ENCODE measurements around the gene GYPE.
"Not testable (repeated sequence)": the region's sequence is repeated elsewhere in the genome, so short reads cannot be mapped to it uniquely, and the experiment has no call there.

The GYPE gene

DNA sequence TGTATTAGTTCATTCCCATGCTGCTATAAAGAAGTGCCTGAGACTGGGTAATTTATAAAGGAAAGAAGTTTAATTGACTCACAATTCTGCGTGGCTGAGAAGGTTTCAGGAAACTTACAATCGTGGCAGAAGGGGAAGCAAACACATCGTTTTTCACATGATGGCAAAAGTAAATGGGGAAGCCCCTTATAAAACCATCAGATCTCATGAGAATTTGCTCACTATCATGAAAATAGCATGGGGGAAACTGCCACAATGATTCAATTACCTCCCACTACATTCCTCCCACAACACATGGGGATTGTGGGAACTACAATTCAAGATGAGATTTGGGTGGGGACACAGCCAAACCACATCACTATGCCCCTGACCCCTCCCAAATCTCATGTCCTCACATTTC, 35.4 kb downstream of the GYPE start:
- not testable (repeated sequence) for DNase-seq

GRCh38 chr4:143862716-143863115, 42.6 kb downstream of the GYPE start:
- DNase-seq, result not testable (repeated sequence)

DNA sequence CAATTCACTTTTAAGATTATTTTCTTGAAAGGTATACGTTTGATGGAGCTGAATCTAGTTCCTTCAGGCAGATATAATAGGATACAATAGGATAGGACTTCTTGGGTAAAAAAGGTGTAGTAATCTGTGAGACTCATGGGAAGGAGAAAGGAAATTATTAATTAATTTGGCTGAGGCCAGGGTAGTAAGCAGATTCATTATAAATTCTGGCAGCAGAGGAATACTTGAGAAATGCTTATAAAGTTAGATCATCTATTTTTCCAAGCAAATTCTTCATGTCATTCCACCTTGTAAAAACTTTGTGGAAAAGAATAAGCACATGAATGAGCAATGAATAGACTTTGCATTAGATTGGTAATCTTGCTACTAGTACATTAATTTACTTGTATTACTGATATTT, 46.9 kb downstream of the GYPE start:
- no peak for DNase-seq

- DNase-seq, result not testable (repeated sequence)
These were observed 47.7 kb downstream of the GYPE start for GRCh38 chr4:143857391-143858336.

DNA sequence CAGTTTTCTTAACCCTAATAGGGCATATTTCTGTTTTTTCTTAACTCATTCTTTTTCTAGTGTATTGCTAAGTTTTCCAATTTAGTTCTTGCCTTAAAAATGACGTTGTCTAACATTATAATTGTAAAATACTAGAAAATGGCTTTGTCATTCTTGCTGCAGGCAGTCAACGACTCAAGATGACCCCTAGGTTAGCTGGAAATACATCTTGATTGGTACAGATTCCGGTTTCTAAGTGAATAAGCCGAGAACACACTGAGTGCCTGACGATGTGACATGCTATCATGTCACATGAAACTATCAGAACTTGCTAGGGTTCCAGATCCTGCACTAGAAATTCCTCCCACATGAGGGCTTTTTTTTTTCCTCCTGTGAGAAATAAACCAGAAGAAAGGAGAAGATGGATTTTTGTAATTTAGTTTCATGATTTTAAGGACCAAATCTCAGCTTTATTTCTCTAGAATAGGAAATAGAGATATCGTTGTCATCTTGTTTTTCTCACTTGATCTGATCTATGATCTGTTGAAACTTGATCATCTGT, 49.3 kb downstream of the GYPE start:
- not testable (repeated sequence) for DNase-seq

- DNase-seq, result not testable (repeated sequence)
These were observed 50.7 kb downstream of the GYPE start for GRCh38 chr4:143854645-143855044.

DNA sequence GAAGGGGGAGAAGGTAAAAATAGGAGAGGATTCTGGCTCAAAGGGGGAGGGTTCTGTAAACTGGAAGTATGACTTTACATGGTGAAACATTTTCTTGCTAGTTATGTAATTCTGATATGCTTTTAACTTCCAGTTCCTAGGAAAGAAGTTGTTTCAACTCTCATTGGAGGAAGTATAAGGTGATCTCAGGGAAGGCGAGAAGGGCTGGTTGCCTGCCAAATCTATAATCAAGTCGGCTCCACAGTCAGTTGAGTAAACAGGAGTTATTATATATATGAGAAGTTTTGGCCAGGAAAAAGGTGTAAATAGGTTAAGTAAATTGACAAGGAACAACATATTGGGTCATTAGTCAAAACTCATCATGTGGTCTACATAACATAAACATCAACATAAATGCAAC, 56.1 kb downstream of the GYPE start:
- DNase-seq, result not testable (repeated sequence)

DNA sequence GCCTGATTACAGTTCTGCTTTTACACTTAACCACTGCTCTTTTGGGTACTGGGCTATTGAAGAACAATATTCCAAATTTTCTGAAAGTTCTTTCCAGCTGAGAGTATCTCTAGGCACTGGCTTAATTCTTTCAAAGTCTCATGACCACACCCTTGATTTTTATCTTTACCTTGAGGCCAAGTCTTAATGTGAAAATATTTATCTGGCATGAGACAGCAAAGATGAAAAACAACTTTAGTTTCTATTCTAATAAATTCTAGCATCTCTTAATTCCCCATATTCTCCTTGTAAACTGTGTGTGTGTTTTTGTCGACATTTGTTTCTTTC, 61.9 kb downstream of the GYPE start:
- not testable (repeated sequence) for DNase-seq

- not testable (repeated sequence) for DNase-seq
These were observed 62.5 kb downstream of the GYPE start for GRCh38 chr4:143842624-143843505.

DNA sequence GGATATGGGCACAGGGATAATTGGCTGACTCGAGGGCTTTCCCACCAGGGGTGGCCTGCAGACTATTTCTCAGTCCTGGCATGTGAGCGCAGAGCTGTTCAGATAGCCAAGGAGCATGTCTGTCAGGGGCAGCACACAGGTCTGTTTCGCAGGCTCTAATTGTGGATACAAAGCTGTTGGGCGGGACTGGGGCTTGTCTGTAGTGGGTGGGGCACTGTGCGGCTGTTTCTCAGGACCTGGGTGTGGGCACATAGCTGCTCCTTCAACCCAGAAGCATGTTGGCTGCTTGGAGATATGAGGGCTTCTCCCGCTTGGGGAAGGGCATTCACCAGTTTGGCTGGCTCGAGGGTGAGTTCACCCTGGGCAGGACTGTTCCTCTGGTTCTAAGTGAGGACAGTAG, 65.9 kb downstream of the GYPE start:
- not testable (repeated sequence) for DNase-seq

DNA sequence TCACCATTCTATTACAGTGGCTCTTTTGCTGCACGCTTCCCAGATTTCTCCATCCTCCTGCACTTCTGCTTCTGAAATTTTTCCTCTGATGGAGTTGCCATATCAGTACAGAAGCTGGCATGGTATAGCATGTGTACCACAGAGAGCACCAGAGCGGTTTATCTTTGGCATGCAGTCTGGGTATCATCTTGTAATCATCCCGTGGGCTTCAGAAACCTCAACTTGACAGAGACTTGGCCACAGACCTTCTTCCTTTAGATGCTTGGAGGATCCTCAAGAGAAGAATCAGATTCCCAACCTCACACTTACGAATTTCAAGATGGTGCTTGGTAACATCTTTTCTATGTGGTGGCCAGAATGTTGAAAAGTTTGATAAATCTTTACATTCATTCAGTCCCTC, 71.2 kb downstream of the GYPE start:
- not testable (repeated sequence) for DNase-seq

DNA sequence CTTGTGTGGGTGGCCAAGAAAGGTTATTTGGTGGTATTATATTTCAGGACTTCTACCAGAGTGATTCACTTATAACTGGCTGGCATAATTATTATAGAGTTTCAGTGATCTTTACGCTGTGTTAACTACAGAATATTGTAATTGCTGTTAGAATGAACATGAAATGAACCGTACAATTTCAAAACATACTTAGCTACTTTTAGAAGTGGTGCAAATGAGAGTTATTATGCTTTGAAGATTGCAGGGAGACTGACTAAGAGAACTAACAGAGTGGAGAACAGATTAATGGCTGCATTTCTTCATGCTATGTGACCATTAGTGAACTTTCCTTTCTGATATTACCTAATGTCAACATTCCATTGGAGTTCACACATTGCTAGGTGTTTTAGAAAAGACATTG, 71.7 kb downstream of the GYPE start:
- not testable (repeated sequence) for DNase-seq

DNA sequence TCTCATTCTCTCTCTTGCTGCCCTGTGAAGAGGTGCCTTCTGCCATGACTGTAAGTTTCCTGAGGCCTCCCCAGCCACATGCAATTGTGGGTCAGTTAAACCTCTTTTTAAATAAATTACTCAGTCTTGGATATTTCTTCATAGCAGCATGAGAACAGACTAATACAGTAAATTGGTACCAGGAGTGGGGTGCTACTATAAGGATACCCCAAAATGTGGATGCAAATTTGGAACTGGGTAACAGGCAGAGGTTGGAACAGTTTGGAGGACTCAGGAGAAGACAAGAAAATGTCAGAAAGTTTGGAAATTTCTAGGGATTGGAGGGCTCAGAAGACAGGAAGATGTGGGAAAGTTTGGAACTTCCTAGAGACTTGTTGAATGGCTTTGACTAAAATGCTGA, 74.8 kb downstream of the GYPE start:
- not testable (repeated sequence) for DNase-seq

DNA sequence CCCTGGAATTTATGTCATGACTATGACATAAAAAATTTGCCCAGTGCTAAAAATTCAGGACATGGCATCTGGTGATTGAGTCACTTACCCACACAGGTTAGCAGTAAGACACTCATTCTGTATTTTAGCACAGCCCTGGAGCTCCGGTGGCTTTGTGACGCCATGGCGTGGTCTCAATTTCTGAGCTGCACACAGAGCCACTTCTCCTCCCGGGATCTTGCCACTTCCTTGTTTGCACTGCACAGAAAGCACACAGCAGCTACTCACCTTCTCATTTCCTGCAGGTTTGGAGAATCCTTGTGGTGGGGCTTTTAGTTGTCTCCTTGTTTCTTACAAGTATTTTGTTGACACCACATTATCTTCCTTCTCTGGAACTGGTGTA, 76.1 kb downstream of the GYPE start:
- not testable (repeated sequence) for DNase-seq

Measured in cortex of kidney (tissue), 1 donor.